Heart left ventricle (tissue), 13 donors: ENCODE data around the gene WDR18.

Source experiments
- POLR2A ChIP-seq, 2 donors: fragments of 450-650 bp; IDR thresholded peaks; one replicate each; pipeline ENCODE4 v1.6.1; 2017; ENCODE audit warnings: antibody characterized with exemption in 2 of 2, mild to moderate bottlenecking in 2 of 2, moderate library complexity in 2 of 2
- TF ChIP-seq, protein P1 (sequence below), 12 donors: fragments of 200-600 bp; sonication (generic) in 4 of 12; IDR thresholded peaks; one replicate each; pipeline versions ENCODE4 v1.5.0 to v1.8.0; 2018 to 2022; ENCODE audit warnings: antibody characterized with exemption in 12 of 12, mild to moderate bottlenecking in 5 of 12
- donor health status: ischemic (EF 13 %, LVEDD 7.1; RV severe dilation, severe dysfunction).
- donor health status: DM: no; HTN: yes; CAD: no.
- donor health status: DM: no; HTN: no; CAD: no.
- donor health status: ischemic (EF 25% LVEDD 6.9; RV normal size, moderate dysfunction).
- donor health status: ischemic (EF 25% LVEDD 5.7; RV mildly dilated, moderate dysfunction).
- donor health status: ischemic (EF 35%, LVEDD 5.7; RV mildly dilated, moderate dysfunction).
- donor health status: nonischemic (EF 11% LVEDD 7.7; RV severe dilation, severe dysfunction).
- donor health status: DM: yes; HTN: yes; CAD: no.
- donor health status: PGD.
- donor health status: ischemic (EF 29% LVEDD 5.4; RV normal size, mild dysfunction).
- donor health status: nonischemic (EF 23%, LVEDD 6.1; RV moderate dilation, normal function).

DNA sequence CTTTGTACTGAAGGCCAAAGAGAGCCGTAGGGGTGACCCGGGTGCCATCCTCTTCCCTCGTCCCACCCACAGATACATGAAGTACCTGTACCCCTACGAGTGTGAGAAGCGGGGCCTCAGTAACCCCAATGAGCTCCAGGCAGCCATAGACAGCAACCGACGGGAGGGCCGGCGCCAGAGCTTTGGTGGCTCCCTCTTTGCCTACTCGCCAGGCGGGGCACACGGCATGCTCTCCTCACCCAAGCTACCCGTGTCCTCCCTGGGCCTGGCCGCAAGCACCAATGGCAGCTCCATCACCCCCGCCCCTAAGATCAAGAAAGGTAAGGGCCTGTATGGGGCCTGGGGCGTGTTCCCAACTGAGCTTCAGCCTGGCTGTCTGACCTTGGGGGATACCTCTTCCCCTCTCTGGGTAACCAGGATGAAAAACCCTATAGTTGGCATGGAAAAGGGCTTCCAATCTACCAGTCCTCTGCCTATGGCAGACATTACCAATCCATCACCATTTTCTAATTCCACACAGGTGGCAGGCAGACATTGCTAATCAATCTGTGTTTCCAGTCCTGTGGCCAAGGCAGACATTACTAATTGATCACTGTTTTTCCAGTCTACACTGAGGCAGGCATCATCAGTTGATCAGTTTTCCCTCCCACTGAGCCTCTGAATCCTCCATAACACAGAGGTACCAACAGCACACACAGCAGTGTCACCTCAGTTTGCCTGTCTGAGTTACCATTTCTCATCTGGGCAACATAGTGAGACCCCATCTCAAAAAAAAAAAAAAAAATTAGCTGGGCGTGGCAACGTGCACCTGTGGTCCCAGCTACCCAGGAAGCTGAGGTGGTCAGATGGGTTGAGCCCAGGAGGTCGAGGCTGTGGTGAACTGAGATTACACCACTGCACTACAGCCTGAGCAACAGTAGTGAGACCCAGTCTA, 19.1 kb upstream of the WDR18 start:
- TF ChIP-seq, protein P1, sequence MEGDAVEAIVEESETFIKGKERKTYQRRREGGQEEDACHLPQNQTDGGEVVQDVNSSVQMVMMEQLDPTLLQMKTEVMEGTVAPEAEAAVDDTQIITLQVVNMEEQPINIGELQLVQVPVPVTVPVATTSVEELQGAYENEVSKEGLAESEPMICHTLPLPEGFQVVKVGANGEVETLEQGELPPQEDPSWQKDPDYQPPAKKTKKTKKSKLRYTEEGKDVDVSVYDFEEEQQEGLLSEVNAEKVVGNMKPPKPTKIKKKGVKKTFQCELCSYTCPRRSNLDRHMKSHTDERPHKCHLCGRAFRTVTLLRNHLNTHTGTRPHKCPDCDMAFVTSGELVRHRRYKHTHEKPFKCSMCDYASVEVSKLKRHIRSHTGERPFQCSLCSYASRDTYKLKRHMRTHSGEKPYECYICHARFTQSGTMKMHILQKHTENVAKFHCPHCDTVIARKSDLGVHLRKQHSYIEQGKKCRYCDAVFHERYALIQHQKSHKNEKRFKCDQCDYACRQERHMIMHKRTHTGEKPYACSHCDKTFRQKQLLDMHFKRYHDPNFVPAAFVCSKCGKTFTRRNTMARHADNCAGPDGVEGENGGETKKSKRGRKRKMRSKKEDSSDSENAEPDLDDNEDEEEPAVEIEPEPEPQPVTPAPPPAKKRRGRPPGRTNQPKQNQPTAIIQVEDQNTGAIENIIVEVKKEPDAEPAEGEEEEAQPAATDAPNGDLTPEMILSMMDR (IDR thresholded peaks at IDR 0.05) = no peak
- no peak for TF ChIP-seq POLR2A (IDR thresholded peaks at IDR 0.05)
